ENCODE data around the gene SLC7A4. TPM values are rescaled to one million over a fixed set of nuclear protein-coding genes. Genes with fewer than 3 reads are reported as not detected.

The SLC7A4 gene
- total and polyA plus RNA-seq, 7 donors = 0.08 to 0.87 (median 0.10) TPM; not detected in 4

- intact Hi-C loops (cut with DNase I) = no loop called here
- no peak for TF ChIP-seq CTCF (IDR thresholded peaks at IDR 0.05)
- whole genome bisulfite sequencing, 3 donors = 69 to 84% (median 71%) methylated on average over 26 to 27 of the region's 27 CpGs
- no peak for ATAC-seq
- Histone ChIP-seq H3K27ac (no peak overlapping the region), H3K27me3 (ENCODE audit: insufficient read depth in 3 of 3, low read length in 2 of 3) (peaks cover 0 to 4% (median 2%) of the 10 kb centered on the region in 3 donors), H3K4me3 (no peak overlapping the region), H3K36me3 (ENCODE audit: insufficient read depth in 1 of 2, low read depth in 1 of 2) (peaks cover 0 to 46% of the 10 kb centered on the region in 2 donors), H3K4me1 (no peaks in the 10 kb centered on the region), H3K9me3 (no peaks in the 10 kb centered on the region)
- DNase-seq = no peak
These were observed 6.3 kb downstream of the SLC7A4 start for GRCh38 chr22:21025763-21026755.

- intact Hi-C loops (cut with DNase I) = no loop called here
- no peak overlapping the region for H3K4me3 ChIP-seq
- no peak overlapping the region for H3K27ac ChIP-seq
- no peaks in the 10 kb centered on the region for H3K4me1 ChIP-seq
- no peak for DNase-seq
- H3K36me3 ChIP-seq (ENCODE audit: insufficient read depth in 1 of 2, low read depth in 1 of 2) = peaks cover 0 to 46% of the 10 kb centered on the region in 2 donors
- no peak for ATAC-seq
- H3K27me3 ChIP-seq (ENCODE audit: insufficient read depth in 3 of 3, low read length in 2 of 3) = peaks cover 0 to 2% (median 0%) of the 10 kb centered on the region in 3 donors
- no peak for TF ChIP-seq CTCF (IDR thresholded peaks at IDR 0.05)
- 74 to 79% (median 77%) methylated on average over 8 of the region's 8 CpGs for WGBS, 3 donors
- H3K9me3 ChIP-seq = no peaks in the 10 kb centered on the region
These were observed 7.1 kb downstream of the SLC7A4 start for GRCh38 chr22:21025266-21025665.

GRCh38 chr22:21022955-21023614 lies 9.3 kb downstream of the SLC7A4 start:
- no peak overlapping the region for H3K4me3 ChIP-seq
- no peak overlapping the region for H3K27ac ChIP-seq
- intact Hi-C loops (cut with DNase I) = no loop called here
- ATAC-seq (no peak), DNase-seq (no peak)
- peaks cover 0 to 55% of the 10 kb centered on the region in 2 donors for H3K36me3 ChIP-seq (ENCODE audit: insufficient read depth in 1 of 2, low read depth in 1 of 2)
- H3K27me3 ChIP-seq (ENCODE audit: insufficient read depth in 3 of 3, low read length in 2 of 3) = no peaks in the 10 kb centered on the region
- WGBS, 3 donors = 81 to 85% (median 83%) methylated on average over 12 to 13 of the region's 13 CpGs
- H3K9me3 ChIP-seq = no peaks in the 10 kb centered on the region
- no peak for TF ChIP-seq CTCF (IDR thresholded peaks at IDR 0.05)
- H3K4me1 ChIP-seq = no peaks in the 10 kb centered on the region

GRCh38 chr22:21022507-21022906 lies 9.9 kb downstream of the SLC7A4 start:
- H3K9me3 ChIP-seq = no peaks in the 10 kb centered on the region
- no peaks in the 10 kb centered on the region for H3K4me1 ChIP-seq
- WGBS, 3 donors = 71 to 73% (median 72%) methylated on average over 10 of the region's 10 CpGs
- H3K27ac ChIP-seq = no peak overlapping the region
- DNase-seq = no peak
- no peak for ATAC-seq
- TF ChIP-seq CTCF (IDR thresholded peaks at IDR 0.05) = no peak
- peaks cover 0 to 52% of the 10 kb centered on the region in 2 donors for H3K36me3 ChIP-seq (ENCODE audit: insufficient read depth in 1 of 2, low read depth in 1 of 2)
- H3K4me3 ChIP-seq = no peak overlapping the region
- H3K27me3 ChIP-seq (ENCODE audit: insufficient read depth in 3 of 3, low read length in 2 of 3) = no peaks in the 10 kb centered on the region
- intact Hi-C loops (cut with DNase I) = no loop called here

Measured in psoas muscle (tissue), 8 donors.